Fibroblast of pulmonary artery (primary cell): ENCODE results near the gene RASGRF2.

Experiments
- DNase-seq: peaks from one replicate; pipeline ENCODE4 v3.0.0-alpha.2; 2010; ENCODE audit warnings: low read depth
- H3K4me3 ChIP-seq: replicated peaks from 2 replicates; pipeline ENCODE4 v1.5.1; 2011; ENCODE audit warnings: low read depth, mild to moderate bottlenecking, control low read depth, low read length, moderate library complexity
- TF ChIP-seq, protein P1 (sequence below): IDR thresholded peaks from 2 replicates; pipeline ENCODE4 v1.5.1; 2011; ENCODE audit warnings: mild to moderate bottlenecking, control low read depth, low read length, inconsistent platforms; ENCODE audit errors: missing control alignments

RASGRF2 gene

DNA sequence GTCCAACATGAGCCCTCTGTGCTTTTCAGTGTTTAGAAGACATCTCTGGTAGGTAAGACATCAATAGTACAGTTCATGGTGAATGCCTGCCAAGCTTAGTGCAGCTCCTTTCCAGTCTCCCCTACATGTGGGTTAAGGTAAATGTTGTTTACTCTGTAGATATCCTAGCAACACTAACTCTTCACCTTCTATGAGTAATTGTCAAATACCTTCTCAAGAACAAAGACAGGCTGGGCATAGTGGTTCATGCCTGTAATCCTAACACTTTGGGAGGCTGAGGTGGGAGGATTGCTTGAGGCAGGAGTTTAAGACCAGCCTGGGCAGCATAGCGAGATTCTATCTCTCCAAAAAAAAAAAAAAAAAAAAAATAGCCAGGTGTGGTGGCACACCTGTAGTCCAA, 18.7 kb upstream of the RASGRF2 start:
- TF ChIP-seq, protein P1, sequence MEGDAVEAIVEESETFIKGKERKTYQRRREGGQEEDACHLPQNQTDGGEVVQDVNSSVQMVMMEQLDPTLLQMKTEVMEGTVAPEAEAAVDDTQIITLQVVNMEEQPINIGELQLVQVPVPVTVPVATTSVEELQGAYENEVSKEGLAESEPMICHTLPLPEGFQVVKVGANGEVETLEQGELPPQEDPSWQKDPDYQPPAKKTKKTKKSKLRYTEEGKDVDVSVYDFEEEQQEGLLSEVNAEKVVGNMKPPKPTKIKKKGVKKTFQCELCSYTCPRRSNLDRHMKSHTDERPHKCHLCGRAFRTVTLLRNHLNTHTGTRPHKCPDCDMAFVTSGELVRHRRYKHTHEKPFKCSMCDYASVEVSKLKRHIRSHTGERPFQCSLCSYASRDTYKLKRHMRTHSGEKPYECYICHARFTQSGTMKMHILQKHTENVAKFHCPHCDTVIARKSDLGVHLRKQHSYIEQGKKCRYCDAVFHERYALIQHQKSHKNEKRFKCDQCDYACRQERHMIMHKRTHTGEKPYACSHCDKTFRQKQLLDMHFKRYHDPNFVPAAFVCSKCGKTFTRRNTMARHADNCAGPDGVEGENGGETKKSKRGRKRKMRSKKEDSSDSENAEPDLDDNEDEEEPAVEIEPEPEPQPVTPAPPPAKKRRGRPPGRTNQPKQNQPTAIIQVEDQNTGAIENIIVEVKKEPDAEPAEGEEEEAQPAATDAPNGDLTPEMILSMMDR, result no peak
- DNase-seq, result no peak
- no peak overlapping the region for H3K4me3 ChIP-seq

DNA sequence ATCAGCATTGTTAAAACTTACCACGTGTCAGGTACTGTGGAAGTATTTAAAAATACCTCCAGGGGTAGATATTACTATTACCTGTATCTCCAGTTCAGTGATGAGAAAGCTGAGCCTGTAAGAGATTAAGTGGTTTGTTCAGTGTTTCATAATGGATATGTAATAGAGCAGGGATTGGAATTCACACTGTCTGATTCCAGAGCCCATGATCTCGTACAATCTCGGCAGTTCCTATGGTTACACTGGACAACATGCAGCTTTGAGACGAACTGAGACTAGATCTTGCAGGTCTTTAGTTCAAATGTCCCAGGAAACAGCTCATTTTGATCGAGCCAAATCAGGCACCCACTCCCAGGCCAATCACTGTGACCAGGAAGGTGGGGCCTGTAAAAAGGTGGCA, 8.8 kb upstream of the RASGRF2 start:
- TF ChIP-seq, protein P1, result no peak
- no peak overlapping the region for H3K4me3 ChIP-seq
- no peak for DNase-seq

DNA sequence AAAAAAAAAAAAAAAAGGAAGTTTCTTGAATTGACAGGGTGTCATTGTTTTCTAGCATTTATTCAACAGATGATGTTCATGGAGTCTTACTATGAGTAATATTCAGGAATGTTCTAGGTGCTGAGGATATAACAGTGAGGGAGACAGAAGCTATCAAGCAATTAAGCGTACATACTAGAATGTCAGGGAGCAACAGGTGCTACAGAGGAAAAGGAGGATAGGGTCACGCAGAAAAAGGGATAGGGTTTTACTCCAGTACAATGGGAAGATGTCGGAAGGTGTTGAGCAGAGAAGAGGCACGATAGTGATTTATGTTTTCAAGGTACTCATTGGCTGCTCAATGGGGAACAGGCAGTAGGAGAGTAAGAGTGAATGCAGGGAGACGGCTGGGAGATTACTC, 6.6 kb upstream of the RASGRF2 start:
- TF ChIP-seq, protein P1, result no peak
- no peak for DNase-seq
- H3K4me3 ChIP-seq, result no peak overlapping the region

DNA sequence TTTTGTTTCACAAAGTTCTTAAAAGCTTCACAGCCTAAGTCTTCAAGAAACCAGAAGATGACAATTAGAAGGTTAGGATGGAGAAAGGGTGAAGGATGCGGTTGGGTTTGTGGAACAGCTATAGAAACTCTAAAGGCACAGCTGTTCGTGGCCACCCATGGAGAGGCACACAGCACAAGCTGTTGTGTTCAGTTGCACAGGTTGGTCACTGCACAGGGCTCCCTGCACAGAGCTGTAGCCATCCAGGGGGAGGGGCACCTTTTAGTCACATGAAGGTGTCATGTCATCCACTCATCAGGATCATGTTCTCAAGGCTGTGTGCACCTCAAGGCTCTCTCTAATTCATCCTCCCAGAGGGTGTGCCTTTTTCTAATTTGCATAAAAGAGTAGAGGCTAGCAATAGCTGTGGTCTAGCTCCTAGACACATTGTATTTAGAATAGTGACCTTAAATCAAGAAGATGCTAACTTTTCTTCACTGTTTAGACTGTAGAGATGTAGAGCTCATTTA, 5.0 kb upstream of the RASGRF2 start:
- H3K4me3 ChIP-seq, result no peak overlapping the region
- TF ChIP-seq, protein P1, result no peak
- DNase-seq, result no peak

DNA sequence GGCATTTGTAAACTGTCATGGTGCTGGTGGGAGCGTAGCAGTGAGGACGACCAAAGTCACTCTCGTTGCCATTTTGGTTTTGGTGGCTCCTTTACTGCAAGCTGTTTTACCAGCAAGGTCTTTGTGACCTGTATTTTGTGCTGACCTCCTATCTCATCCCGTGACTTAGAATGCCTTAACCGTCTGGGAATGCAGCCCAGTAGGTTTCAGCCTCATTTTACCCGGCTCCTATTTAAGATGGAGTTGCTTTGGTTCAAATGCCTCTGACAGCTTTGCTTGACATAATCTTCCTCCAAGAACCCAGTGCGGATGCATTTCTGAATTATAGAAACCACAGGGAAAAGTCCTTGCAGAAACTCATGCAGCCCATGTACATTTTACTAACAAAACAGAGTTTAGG, 3.9 kb upstream of the RASGRF2 start:
- no peak for DNase-seq
- TF ChIP-seq, protein P1, result no peak
- peak overlapping the region; percentile 9 for H3K4me3 ChIP-seq

DNA sequence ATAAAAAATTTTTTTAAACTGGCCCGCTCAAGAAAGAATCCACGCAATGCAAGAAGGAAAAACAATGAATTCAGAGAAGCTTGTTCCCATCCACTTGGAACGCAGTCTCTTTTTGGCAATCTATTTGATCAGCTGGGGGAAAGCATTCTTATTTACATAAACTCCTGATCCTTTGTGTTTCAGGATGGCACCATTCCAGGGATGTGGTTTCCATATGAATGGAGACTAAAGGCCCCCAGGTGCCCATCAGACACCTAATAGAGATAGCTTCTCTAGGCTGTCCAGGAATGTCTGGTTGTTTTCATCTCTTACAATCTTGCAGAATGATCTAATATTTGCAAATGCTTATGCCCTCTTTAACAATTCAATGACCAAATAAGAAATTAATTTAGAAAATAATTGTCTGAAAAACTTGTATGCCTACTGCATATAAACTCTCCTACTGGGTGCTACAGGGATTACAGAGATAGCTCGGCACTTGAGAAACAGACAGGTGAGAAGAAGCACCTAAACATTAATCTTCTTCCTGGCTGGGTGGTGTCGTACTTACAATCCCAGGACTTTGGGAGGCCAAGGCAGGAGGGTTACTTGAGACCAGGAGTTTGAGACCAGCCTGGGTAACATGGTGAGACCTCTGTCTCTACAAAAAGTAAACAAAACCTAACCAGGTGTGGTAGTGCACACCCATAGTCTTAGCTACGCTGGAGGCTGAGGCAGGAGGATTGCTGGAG, 3.0 kb upstream of the RASGRF2 start:
- no peak overlapping the region for H3K4me3 ChIP-seq
- TF ChIP-seq, protein P1, result no peak
- no peak for DNase-seq

DNA sequence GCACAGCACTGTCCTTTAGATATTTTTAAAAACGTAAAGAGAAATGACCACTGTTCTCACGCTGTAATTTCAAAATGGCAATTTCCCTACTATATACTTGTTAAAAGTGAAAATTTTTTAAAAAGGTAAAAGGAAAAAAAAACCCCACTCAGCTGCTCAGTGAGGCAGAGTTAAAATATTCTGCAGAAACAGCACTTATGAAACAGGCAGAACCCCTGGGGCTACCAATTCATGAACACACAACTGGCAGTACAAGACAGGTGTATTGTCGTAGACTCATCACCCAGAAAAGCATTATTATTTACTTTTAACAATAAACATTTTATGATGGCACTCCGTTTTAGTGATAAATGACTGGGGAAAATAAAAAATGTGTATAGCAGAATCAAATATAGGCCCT, 1.5 kb upstream of the RASGRF2 start:
- no peak for DNase-seq
- no peak overlapping the region for H3K4me3 ChIP-seq
- TF ChIP-seq, protein P1, result no peak
